A549 (cell line): Measurements from ENCODE around the gene INPP5A. TPM values are rescaled to one million over a fixed set of nuclear protein-coding genes. Genes with fewer than 3 reads are reported as not detected.

Experiments used
- ATAC-seq, 2 experiments: fragments of 200-7000 bp in 1 of 2; fragments of >200 bp in 1 of 2; cut with Nextera tagmentation in 1 of 2; cut with Tn5 transposase in 1 of 2; 3 replicates each; pipeline versions ENCODE4 v1.8.0 to v1.9.1; 2018 to 2020; ENCODE audit warnings: mild to moderate bottlenecking in 1 of 2, moderate library complexity in 1 of 2
- CTCF ChIA-PET: fragments of 300-600 bp; sonication (Branson Sonifier 250); formaldehyde crosslinking; extraction: SDS; loops from one replicate; lab custom pipeline; 2021; ENCODE audit warnings: antibody characterized with exemption, inconsistent platforms; lab: Yijun Ruan, JAX
- POLR2A ChIA-PET: fragments of 350-600 bp; formaldehyde crosslinking; extraction: SDS; loops from one replicate; lab custom pipeline; 2021; ENCODE audit warnings: antibody characterized with exemption, inconsistent platforms; lab: Yijun Ruan, JAX
- DNase-seq, 2 experiments: peaks; one replicate each; pipeline versions ENCODE4 v3.0.0 to v3.0.0-alpha.2; 2011 to 2016; ENCODE audit warnings: low read depth in 1 of 2, low spot score in 1 of 2
- FAIRE-seq: peaks from 2 replicates; lab custom pipeline; 2011; peaks lifted over from hg19 to GRCh38; lab: Jason Lieb, UNC
- H3K27ac ChIP-seq, 2 experiments: fragments of >200 bp; sonication (Bioruptor Twin); formaldehyde crosslinking; 3 replicates each; pipeline ENCODE4 v1.5.1; 2016 to 2017
- H3K4me1 ChIP-seq: fragments of >200 bp; sonication (Bioruptor Twin); formaldehyde crosslinking; 3 replicates; pipeline ENCODE4 v1.6.1; 2016
- H3K4me2 ChIP-seq: fragments of >200 bp; sonication (Bioruptor Twin); formaldehyde crosslinking; 3 replicates; pipeline ENCODE4 v1.6.1; 2016
- H3K4me3 ChIP-seq: fragments of >200 bp; sonication (Bioruptor Twin); formaldehyde crosslinking; 3 replicates; pipeline ENCODE4 v1.5.1; 2016
- H3K9me3 ChIP-seq: fragments of >200 bp; sonication (Bioruptor Twin); formaldehyde crosslinking; 3 replicates; pipeline ENCODE4 v1.6.1; 2016
- BHLHE40 ChIP-seq: IDR thresholded peaks from 2 replicates; pipeline ENCODE4 v1.6.1; 2012; ENCODE audit warnings: low read depth, low read length, inconsistent platforms
- CBX2 ChIP-seq: fragments of 200-600 bp; sonication (generic); IDR thresholded peaks from 2 replicates; pipeline ENCODE4 v1.6.1; 2016; ENCODE audit warnings: low read depth, mild to moderate bottlenecking, borderline replicate concordance
- CEBPB ChIP-seq, 2 experiments: fragments of >200 bp in 1 of 2; sonication (Bioruptor Twin) in 1 of 2; formaldehyde crosslinking in 1 of 2; IDR thresholded peaks; 2 replicates each; pipeline ENCODE4 v1.6.1; 2012 to 2016
- EP300 ChIP-seq, 2 experiments: fragments of >200 bp; sonication (Bioruptor Twin); formaldehyde crosslinking; IDR thresholded peaks; 2 replicates in 1 of 2; 3 replicates in 1 of 2; pipeline ENCODE4 v1.6.1; 2016 to 2017
- ESRRA ChIP-seq: fragments of 150-350 bp; IDR thresholded peaks from 2 replicates; pipeline ENCODE4 v1.6.1; 2014; ENCODE audit warnings: mild to moderate bottlenecking, low read length, borderline replicate concordance
- FOSL2 ChIP-seq, 2 experiments: fragments of 450-650 bp in 1 of 2; fragments of >200 bp in 1 of 2; sonication (Bioruptor Twin) in 1 of 2; formaldehyde crosslinking; IDR thresholded peaks; 2 replicates each; pipeline versions ENCODE4 v1.5.0 to v1.6.1; 2016 to 2020; ENCODE audit warnings: mild to moderate bottlenecking in 1 of 2, moderate library complexity in 1 of 2
- GATA3 ChIP-seq: IDR thresholded peaks from 2 replicates; pipeline ENCODE4 v1.6.1; 2012; ENCODE audit warnings: borderline replicate concordance
- HOXA7 ChIP-seq: fragments of 250-450 bp; sonication (Bioruptor Pico); IDR thresholded peaks from 2 replicates; pipeline ENCODE4 v1.5.0; 2020; ENCODE audit warnings: mild to moderate bottlenecking, moderate library complexity
- JUN ChIP-seq, 2 experiments: fragments of >200 bp; sonication (Bioruptor Twin); formaldehyde crosslinking; IDR thresholded peaks; 2 replicates in 1 of 2; 3 replicates in 1 of 2; pipeline ENCODE4 v1.6.1; 2016 to 2017
- MAFK ChIP-seq: fragments of 450-650 bp; IDR thresholded peaks from 2 replicates; pipeline ENCODE4 v1.6.1; 2014; ENCODE audit not compliant: partially characterized antibody
- MYC ChIP-seq: IDR thresholded peaks from 2 replicates; pipeline ENCODE4 v1.6.1; 2012; ENCODE audit warnings: mild to moderate bottlenecking, inconsistent platforms, low read length, improper control_type of control experiment, borderline replicate concordance
- POLR2AphosphoS2 ChIP-seq: conservative IDR thresholded peaks from 2 replicates; pipeline ENCODE4 v1.6.1; 2012; ENCODE audit warnings: low read length, improper control_type of control experiment, inconsistent platforms
- RAD21 ChIP-seq, 2 experiments: fragments of >200 bp in 1 of 2; sonication (Bioruptor Twin) in 1 of 2; formaldehyde crosslinking in 1 of 2; IDR thresholded peaks in 1 of 2; conservative IDR thresholded peaks in 1 of 2; 2 replicates in 1 of 2; 3 replicates in 1 of 2; pipeline ENCODE4 v1.6.1; 2012 to 2018; ENCODE audit warnings: inconsistent platforms in 1 of 2
- TP53 ChIP-seq: fragments of 250-450 bp; sonication (Bioruptor Pico); IDR thresholded peaks from 2 replicates; pipeline ENCODE4 v1.5.0; 2021; ENCODE audit warnings: mild to moderate bottlenecking, moderate library complexity
- ZFP36 ChIP-seq: fragments of 450-650 bp; IDR thresholded peaks from 2 replicates; pipeline ENCODE4 v1.6.1; 2014; ENCODE audit warnings: borderline replicate concordance; ENCODE audit not compliant: partially characterized antibody
- ZSCAN20 ChIP-seq: fragments of 250-450 bp; sonication (Bioruptor Pico); IDR thresholded peaks from 2 replicates; pipeline ENCODE4 v1.8.0; 2022; ENCODE audit warnings: mild to moderate bottlenecking, moderate library complexity
- WGBS: methylation state at CpG from one replicate; pipeline ENCODE4 v1.1.6; 2017; ENCODE audit errors: missing lambda C conversion rate; 5-methylcytosine and 5-hydroxymethylcytosine counted together
- polyA plus RNA-seq, 4 experiments: library from polyadenylated mRNA; depleted of rRNA in 3 of 4; stranded (reverse); fragments of >200 nt; fragmentation: RNase III in 1 of 4; extraction: RNeasy Plus Mini Kit Qiagen cat#74134 plus additional on column Dnase treatment in 1 of 4; gene quantifications; 2 replicates in 3 of 4; 3 replicates in 1 of 4; pipeline ENCODE4 v1.2.3, GENCODE V29; 2011 to 2017
- TF ChIP-seq, protein P1 (sequence below): IDR thresholded peaks from 2 replicates; pipeline ENCODE4 v1.6.1; 2012
- TF ChIP-seq, protein P2 (sequence below): IDR thresholded peaks from 2 replicates; pipeline ENCODE4 v1.6.1; 2012; ENCODE audit warnings: low read depth, borderline replicate concordance
- TF ChIP-seq, protein P3 (sequence below): fragments of >200 bp; sonication (Bioruptor Twin); formaldehyde crosslinking; IDR thresholded peaks from 3 replicates; pipeline ENCODE4 v1.6.1; 2016
- TF ChIP-seq, protein P4 (sequence below): fragments of 450-650 bp; IDR thresholded peaks from 2 replicates; pipeline ENCODE4 v1.6.1; 2014; ENCODE audit warnings: antibody characterized with exemption
- TF ChIP-seq, protein P5 (sequence below): fragments of 200-600 bp; sonication (generic); IDR thresholded peaks from 2 replicates; pipeline ENCODE4 v1.6.1; 2016; ENCODE audit warnings: antibody characterized with exemption, mild to moderate bottlenecking, moderate library complexity

The INPP5A gene
- polyA plus RNA-seq, 2 of the 4 experiments (the other 2 are of a cell fraction), result 13.7 to 15.1 TPM

DNA sequence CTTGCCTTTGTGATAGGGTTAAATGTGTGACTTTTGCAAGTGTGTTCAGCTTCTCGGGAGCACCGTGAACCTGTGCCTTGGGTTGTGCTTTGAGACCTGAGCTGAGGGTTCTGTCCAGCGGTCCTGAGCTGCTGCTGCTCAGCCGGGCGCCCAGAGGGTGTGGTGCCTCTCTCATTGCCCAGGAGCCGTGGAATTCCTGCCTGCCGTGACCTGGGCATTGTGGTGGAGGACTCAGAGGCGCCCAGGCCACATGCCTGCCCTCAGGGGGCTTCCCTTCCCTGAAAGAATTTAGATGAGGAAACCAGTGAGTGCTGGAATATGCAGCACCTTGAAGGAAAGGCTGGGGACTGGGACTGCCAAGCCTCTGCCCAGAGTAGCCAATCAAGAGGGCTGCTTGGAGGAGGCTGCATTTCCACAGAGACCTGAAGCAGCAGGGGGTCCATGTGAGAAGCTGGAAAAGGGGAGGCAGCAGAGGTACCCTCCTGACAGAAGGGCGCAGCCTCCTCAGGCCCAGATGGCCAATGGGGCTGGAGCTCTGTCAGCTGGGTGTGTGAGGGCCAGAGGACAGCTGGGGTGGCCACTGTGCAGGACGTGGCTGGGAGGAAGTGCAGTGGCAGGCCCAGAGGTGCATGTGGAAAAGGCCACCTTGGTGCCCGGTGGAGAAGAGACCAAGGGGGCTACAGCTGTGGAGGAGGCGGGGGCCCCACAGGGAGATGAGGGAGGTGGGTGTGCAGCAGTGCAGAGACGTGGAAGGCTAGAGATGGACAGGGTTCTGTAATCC, 141.0 kb downstream of the INPP5A start:
- ChIA-PET CTCF (interaction anchor here (0.8 to 2.5 kb wide), 4 partner anchors 17 to 115 kb away, joined by 3 to 13 read pairs (median 5); no protein-coding TSS in a partner anchor), POLR2A (no interaction called here)
- TF ChIP-seq, protein P1, sequence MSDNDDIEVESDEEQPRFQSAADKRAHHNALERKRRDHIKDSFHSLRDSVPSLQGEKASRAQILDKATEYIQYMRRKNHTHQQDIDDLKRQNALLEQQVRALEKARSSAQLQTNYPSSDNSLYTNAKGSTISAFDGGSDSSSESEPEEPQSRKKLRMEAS, result no peak
- no peak for TF ChIP-seq TP53
- TF ChIP-seq ESRRA, result no peak
- TF ChIP-seq BHLHE40, result no peak
- TF ChIP-seq ZSCAN20 (CRISPR knock-in tag), result no peak
- DNase-seq (no peak), ATAC-seq (no peak), FAIRE-seq (no peak)
- Histone ChIP-seq H3K4me3 (no peak overlapping the region), H3K9me3 (no peaks in the 10 kb centered on the region), H3K4me2 (no peak overlapping the region), H3K27ac (no peak overlapping the region), H3K4me1 (no peaks in the 10 kb centered on the region)
- WGBS, result 80% methylated on average over 12 of the region's 13 CpGs

DNA sequence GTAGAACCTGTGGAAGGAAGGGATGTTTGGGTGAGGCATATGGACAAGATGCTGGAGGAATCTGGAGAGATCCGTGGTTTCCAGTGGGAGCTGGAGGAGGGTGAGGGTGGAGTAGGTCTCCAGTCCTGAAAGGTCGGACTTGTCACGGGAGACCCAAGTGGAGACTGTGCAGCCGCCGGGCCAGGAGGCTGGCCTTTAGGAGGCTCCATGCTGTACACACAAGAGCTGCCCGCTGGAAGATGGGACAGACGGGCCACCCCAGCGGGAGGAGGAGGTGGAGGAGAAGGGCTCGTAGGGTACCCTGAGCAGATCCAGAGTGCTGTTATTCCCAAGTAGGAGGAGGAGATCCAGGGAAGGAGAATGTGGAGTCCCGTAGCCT, 141.6 kb downstream of the INPP5A start:
- no peak for DNase-seq
- POLR2A ChIA-PET, result no interaction called here
- ATAC-seq, result no peak
- no peak overlapping the region for H3K27ac ChIP-seq
- peaks cover 1% of the 10 kb centered on the region; the same call in 1 of the 3 replicates for H3K4me1 ChIP-seq
- no peak overlapping the region for H3K4me3 ChIP-seq
- TF ChIP-seq CEBPB (IDR thresholded peaks at IDR 0.05) (no peak), TP53 (no peak), RAD21 (conservative IDR thresholded peaks at IDR 0.05 in 1 of 2, IDR thresholded peaks at IDR 0.05 in 1 of 2) (no peak), JUN (IDR thresholded peaks at IDR 0.05) (no peak), EP300 (IDR thresholded peaks at IDR 0.05) (no peak), ESRRA (no peak), GATA3 (no peak), MYC (no peak), ZFP36 (no peak), CBX2 (no peak), FOSL2 (IDR thresholded peaks at IDR 0.05) (no peak), FOSL2 (CRISPR knock-in tag; IDR thresholded peaks at IDR 0.05) (no peak), MAFK (no peak), HOXA7 (CRISPR knock-in tag) (no peak), POLR2AphosphoS2 (no peak)
- TF ChIP-seq, protein P2, sequence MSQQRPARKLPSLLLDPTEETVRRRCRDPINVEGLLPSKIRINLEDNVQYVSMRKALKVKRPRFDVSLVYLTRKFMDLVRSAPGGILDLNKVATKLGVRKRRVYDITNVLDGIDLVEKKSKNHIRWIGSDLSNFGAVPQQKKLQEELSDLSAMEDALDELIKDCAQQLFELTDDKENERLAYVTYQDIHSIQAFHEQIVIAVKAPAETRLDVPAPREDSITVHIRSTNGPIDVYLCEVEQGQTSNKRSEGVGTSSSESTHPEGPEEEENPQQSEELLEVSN, result no peak
- TF ChIP-seq, protein P3, sequence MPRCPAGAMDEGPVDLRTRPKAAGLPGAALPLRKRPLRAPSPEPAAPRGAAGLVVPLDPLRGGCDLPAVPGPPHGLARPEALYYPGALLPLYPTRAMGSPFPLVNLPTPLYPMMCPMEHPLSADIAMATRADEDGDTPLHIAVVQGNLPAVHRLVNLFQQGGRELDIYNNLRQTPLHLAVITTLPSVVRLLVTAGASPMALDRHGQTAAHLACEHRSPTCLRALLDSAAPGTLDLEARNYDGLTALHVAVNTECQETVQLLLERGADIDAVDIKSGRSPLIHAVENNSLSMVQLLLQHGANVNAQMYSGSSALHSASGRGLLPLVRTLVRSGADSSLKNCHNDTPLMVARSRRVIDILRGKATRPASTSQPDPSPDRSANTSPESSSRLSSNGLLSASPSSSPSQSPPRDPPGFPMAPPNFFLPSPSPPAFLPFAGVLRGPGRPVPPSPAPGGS, result no peak
- TF ChIP-seq, protein P4, sequence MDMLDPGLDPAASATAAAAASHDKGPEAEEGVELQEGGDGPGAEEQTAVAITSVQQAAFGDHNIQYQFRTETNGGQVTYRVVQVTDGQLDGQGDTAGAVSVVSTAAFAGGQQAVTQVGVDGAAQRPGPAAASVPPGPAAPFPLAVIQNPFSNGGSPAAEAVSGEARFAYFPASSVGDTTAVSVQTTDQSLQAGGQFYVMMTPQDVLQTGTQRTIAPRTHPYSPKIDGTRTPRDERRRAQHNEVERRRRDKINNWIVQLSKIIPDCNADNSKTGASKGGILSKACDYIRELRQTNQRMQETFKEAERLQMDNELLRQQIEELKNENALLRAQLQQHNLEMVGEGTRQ, result no peak
- TF ChIP-seq, protein P5, sequence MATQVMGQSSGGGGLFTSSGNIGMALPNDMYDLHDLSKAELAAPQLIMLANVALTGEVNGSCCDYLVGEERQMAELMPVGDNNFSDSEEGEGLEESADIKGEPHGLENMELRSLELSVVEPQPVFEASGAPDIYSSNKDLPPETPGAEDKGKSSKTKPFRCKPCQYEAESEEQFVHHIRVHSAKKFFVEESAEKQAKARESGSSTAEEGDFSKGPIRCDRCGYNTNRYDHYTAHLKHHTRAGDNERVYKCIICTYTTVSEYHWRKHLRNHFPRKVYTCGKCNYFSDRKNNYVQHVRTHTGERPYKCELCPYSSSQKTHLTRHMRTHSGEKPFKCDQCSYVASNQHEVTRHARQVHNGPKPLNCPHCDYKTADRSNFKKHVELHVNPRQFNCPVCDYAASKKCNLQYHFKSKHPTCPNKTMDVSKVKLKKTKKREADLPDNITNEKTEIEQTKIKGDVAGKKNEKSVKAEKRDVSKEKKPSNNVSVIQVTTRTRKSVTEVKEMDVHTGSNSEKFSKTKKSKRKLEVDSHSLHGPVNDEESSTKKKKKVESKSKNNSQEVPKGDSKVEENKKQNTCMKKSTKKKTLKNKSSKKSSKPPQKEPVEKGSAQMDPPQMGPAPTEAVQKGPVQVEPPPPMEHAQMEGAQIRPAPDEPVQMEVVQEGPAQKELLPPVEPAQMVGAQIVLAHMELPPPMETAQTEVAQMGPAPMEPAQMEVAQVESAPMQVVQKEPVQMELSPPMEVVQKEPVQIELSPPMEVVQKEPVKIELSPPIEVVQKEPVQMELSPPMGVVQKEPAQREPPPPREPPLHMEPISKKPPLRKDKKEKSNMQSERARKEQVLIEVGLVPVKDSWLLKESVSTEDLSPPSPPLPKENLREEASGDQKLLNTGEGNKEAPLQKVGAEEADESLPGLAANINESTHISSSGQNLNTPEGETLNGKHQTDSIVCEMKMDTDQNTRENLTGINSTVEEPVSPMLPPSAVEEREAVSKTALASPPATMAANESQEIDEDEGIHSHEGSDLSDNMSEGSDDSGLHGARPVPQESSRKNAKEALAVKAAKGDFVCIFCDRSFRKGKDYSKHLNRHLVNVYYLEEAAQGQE, result no peak
- no peaks in the 10 kb centered on the region for H3K9me3 ChIP-seq
- FAIRE-seq, result no peak
- no peak overlapping the region for H3K4me2 ChIP-seq
- WGBS, result 91% methylated on average over 10 of the region's 10 CpGs
- CTCF ChIA-PET, result interaction anchor here (2.0 to 2.5 kb wide), 2 partner anchors 20 to 25 kb away, joined by 5 to 13 read pairs; no protein-coding TSS in a partner anchor
